Kidney (tissue), 14 donors: ENCODE results near the gene PKD2L1. TPM values are rescaled to one million over a fixed set of nuclear protein-coding genes. Genes with fewer than 3 reads are reported as not detected.

Experiments
- DNase-seq, 5 donors: peaks; one replicate each; pipeline ENCODE4 v3.0.0-alpha.2; 2013 to 2020
- FAIRE-seq: peaks from 2 replicates; lab custom pipeline; 2012; peaks lifted over from hg19 to GRCh38; lab: Jason Lieb, UNC
- H3K27ac ChIP-seq, 2 donors: one replicate each; pipeline ENCODE4 v1.7.0; 2013; ENCODE audit warnings: low read depth in 2 of 2, low read length in 2 of 2, inconsistent platforms in 1 of 2
- H3K27me3 ChIP-seq: one replicate; pipeline ENCODE4 v1.7.1; 2013; ENCODE audit warnings: low read length, inconsistent platforms; ENCODE audit not compliant: control insufficient read depth, insufficient read depth
- H3K36me3 ChIP-seq, 3 donors: one replicate each; pipeline versions ENCODE4 v1.7.0 to v1.7.1; 2013; ENCODE audit warnings: low read length in 3 of 3, control low read depth in 1 of 3, inconsistent platforms in 1 of 3; ENCODE audit not compliant: insufficient read depth in 3 of 3, control insufficient read depth in 2 of 3
- H3K4me1 ChIP-seq, 3 donors: one replicate each; pipeline versions ENCODE4 v1.7.0 to v1.7.1; 2013; ENCODE audit warnings: low read length in 3 of 3, inconsistent platforms in 1 of 3, low read depth in 1 of 3; ENCODE audit not compliant: control insufficient read depth in 2 of 3, insufficient read depth in 2 of 3
- H3K4me3 ChIP-seq, 3 donors: one replicate each; pipeline versions ENCODE4 v1.7.0 to v1.8.1; 2013; ENCODE audit warnings: low read length in 3 of 3, control low read depth in 1 of 3, inconsistent platforms in 1 of 3
- H3K9ac ChIP-seq, 3 donors: one replicate each; pipeline versions ENCODE4 v1.7.0 to v1.7.1; 2013; ENCODE audit warnings: low read length in 3 of 3, control low read depth in 1 of 3, inconsistent platforms in 1 of 3
- H3K9me3 ChIP-seq, 3 donors: one replicate each; pipeline versions ENCODE4 v1.7.0 to v1.7.1; 2013; ENCODE audit warnings: low read length in 3 of 3, control low read depth in 1 of 3, inconsistent platforms in 1 of 3; ENCODE audit not compliant: control insufficient read depth in 2 of 3, insufficient read depth in 1 of 3
- intact Hi-C: fragments of 100-400 bp; cut with DNase I; formaldehyde crosslinking; loops from one replicate; pipeline ENCODE4 v1.11.1; 2022
- polyA plus RNA-seq: library from polyadenylated mRNA; stranded (reverse); fragments of 350-450 nt; fragmentation: Illumina TruSeq; extraction: RNeasy Lipid Tissue Mini Kit (QIAGEN cat#74804); gene quantifications from one replicate; pipeline ENCODE4 v1.2.3, GENCODE V29; 2014; ENCODE audit warnings: low read depth, low replicate concordance; ENCODE audit not compliant: insufficient read depth
- total RNA-seq: library from RNA; stranded (reverse); fragmentation: NEBNext Ultra II Directional; extraction: Animal tissue kit (Norgen Biotek cat#: 25700); gene quantifications from one replicate; pipeline ENCODE4 v1.2.1, GENCODE V29; 2021
- TF ChIP-seq, protein P1 (sequence below): IDR thresholded peaks from 3 replicates; pipeline ENCODE4 v1.5.1; 2012; ENCODE audit warnings: mild to moderate bottlenecking, moderate library complexity, borderline replicate concordance; ENCODE audit not compliant: insufficient read depth; ENCODE audit errors: extremely low read depth
- donor health status: control.
- donor health status: control.
- donor health status: control.
- donor health status: control.
- donor health status: control.
- donor health status: DM: yes; HTN: yes; CAD: no.
- donor health status: Normal renal cell carcinoma (clear cell type).

Gene PKD2L1
- total and polyA plus RNA-seq, 2 donors from 2014 or later, result 0.17 TPM; not detected in 1

GRCh38 chr10:100371482-100372027 lies 41.5 kb upstream of the PKD2L1 start:
- TF ChIP-seq, protein P1, sequence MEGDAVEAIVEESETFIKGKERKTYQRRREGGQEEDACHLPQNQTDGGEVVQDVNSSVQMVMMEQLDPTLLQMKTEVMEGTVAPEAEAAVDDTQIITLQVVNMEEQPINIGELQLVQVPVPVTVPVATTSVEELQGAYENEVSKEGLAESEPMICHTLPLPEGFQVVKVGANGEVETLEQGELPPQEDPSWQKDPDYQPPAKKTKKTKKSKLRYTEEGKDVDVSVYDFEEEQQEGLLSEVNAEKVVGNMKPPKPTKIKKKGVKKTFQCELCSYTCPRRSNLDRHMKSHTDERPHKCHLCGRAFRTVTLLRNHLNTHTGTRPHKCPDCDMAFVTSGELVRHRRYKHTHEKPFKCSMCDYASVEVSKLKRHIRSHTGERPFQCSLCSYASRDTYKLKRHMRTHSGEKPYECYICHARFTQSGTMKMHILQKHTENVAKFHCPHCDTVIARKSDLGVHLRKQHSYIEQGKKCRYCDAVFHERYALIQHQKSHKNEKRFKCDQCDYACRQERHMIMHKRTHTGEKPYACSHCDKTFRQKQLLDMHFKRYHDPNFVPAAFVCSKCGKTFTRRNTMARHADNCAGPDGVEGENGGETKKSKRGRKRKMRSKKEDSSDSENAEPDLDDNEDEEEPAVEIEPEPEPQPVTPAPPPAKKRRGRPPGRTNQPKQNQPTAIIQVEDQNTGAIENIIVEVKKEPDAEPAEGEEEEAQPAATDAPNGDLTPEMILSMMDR, result no peak
- Histone ChIP-seq H3K36me3 (no peaks in the 10 kb centered on the region), H3K9me3 (no peaks in the 10 kb centered on the region), H3K27me3 (no peaks in the 10 kb centered on the region), H3K27ac (peak overlapping the region; percentile 73 to 88), H3K4me1 (peaks cover 0 to 21% (median 15%) of the 10 kb centered on the region in 3 donors), H3K4me3 (peak overlapping the region in 1 of 3 donors; percentile 13), H3K9ac (peak overlapping the region in 1 of 3 donors; percentile 10)
- intact Hi-C loops, result no loop called here
- FAIRE-seq (no peak), DNase-seq (no peak)

DNA sequence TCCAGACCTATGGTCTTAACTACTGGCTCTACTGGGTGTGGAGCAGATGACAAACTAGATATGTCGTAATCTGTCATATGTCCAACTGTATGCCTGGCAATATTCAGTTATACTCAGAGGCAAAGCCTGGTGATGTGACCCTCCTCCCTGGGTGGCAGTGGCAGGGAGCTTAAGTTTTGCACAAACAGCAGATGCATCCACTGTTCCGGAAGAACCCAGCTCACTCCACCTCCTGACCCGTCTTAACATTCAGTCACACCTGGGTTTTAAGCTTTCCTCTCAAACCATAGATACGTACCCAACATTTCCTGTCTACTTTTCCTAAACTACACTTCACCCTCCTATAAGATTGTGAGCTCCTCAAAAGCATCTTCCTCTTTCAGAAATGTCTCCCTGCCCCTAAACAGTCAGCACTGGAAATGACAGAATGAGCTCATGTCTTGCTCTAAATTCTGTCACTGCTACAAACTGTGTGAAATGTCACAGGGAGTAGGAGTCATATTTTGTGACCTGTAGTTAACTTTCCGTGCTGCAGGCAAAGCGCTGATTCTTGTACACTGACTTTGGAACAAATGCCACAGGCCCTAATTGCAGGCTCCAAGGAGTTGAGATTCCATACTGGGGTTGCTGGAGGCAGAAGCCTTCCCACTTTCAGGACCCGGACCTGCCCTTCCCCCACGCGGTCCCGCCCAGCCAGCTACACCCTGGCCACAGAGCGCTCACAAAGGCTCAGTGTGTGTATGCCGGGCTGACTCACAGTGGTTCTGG lies 40.9 kb upstream of the PKD2L1 start:
- H3K27me3 ChIP-seq, result no peaks in the 10 kb centered on the region
- no peaks in the 10 kb centered on the region for H3K9me3 ChIP-seq
- peak overlapping the region in 1 of 3 donors; percentile 10 for H3K9ac ChIP-seq
- intact Hi-C loops, result no loop called here
- FAIRE-seq, result no peak
- TF ChIP-seq, protein P1, result no peak
- peak; percentile 62 to 93 (median 69) for DNase-seq
- no peaks in the 10 kb centered on the region for H3K36me3 ChIP-seq
- peak overlapping the region; percentile 73 to 88 for H3K27ac ChIP-seq
- peaks cover 0 to 21% (median 15%) of the 10 kb centered on the region in 3 donors for H3K4me1 ChIP-seq
- H3K4me3 ChIP-seq, result peak overlapping the region in 1 of 3 donors; percentile 13

DNA sequence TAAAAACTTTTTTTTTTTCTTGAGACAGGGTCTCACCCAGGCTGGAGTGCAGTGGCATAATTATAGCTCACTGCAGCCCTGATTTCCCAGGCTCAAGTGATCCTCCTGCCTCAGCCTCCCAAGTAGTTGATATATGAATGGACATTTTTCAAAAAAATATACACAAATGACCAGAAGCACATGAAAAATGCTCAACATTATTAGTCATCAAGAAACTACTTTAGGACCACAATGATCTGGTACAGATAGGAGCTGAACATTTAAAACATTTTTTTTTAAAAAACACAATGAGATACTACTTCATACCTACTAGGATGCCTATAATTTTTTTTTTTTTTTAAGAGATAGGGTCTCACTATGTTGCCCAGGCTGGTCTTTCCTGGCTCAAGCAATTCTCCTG lies 38.7 kb upstream of the PKD2L1 start:
- FAIRE-seq (no peak), DNase-seq (no peak)
- Histone ChIP-seq H3K27me3 (no peaks in the 10 kb centered on the region), H3K9ac (no peak overlapping the region), H3K36me3 (no peaks in the 10 kb centered on the region), H3K9me3 (no peaks in the 10 kb centered on the region), H3K4me1 (peaks cover 0 to 33% (median 18%) of the 10 kb centered on the region in 3 donors), H3K4me3 (no peak overlapping the region), H3K27ac (no peak overlapping the region)
- TF ChIP-seq, protein P1, result no peak
- intact Hi-C loops, result no loop called here
